Prostate gland (tissue), 2 donors: ENCODE measurements around the gene MKLN1.

Experiments
- CTCF ChIP-seq, 4 experiments: fragments of 200-600 bp in 2 of 4; fragments of 450-650 bp in 2 of 4; sonication (generic) in 2 of 4; IDR thresholded peaks; 1 replicate in 3 of 4; 2 replicates in 1 of 4; pipeline ENCODE4 v1.5.1; 2016 to 2019; ENCODE audit warnings: antibody characterized with exemption in 4 of 4, mild to moderate bottlenecking in 2 of 4, moderate library complexity in 2 of 4
- POLR2AphosphoS5 ChIP-seq: sonication (generic); formaldehyde crosslinking; IDR thresholded peaks from one replicate; pipeline ENCODE4 v1.6.1; 2017; ENCODE audit warnings: antibody characterized with exemption

- TF ChIP-seq CTCF (IDR thresholded peaks at IDR 0.05) (no peak), POLR2AphosphoS5 (no peak)
Observed at GRCh38 chr7:131299074-131299473, 28.6 kb upstream of the MKLN1 start.
